WTC11 (cell line): ENCODE data around the gene FAM124B. TPM values are rescaled to one million over a fixed set of nuclear protein-coding genes. Genes with fewer than 3 reads are reported as not detected.

Source experiments
- ATAC-seq: fragments of 200-7000 bp; cut with Tn5 transposase; 2 replicates; pipeline ENCODE4 v1.10.0; 2021; ENCODE audit warnings: mild to moderate bottlenecking, moderate library complexity
- CTCF ChIA-PET: fragments of 300-600 bp; sonication (Branson Sonifier 250); formaldehyde crosslinking; loops from one replicate; lab custom pipeline; 2021; ENCODE audit warnings: antibody characterized with exemption; lab: Charles Lee
- POLR2A ChIA-PET: fragments of 350-600 bp; sonication (Branson Sonifier 250); formaldehyde crosslinking; loops from one replicate; lab custom pipeline; 2021; ENCODE audit warnings: antibody characterized with exemption; lab: Charles Lee
- DNase-seq: peaks from one replicate; pipeline ENCODE4 v3.0.0; 2021; ENCODE audit warnings: low spot score
- H3K27ac Mint-ChIP-seq: 2 replicates; pipeline ENCODE4 v1.8.0; 2021; ENCODE audit warnings: mixed read lengths
- H3K27me3 Mint-ChIP-seq: 2 replicates; pipeline ENCODE4 v1.8.0; 2021; ENCODE audit warnings: low read depth, mild to moderate bottlenecking, moderate library complexity, mixed read lengths
- H3K36me3 Mint-ChIP-seq: 2 replicates; pipeline ENCODE4 v1.8.0; 2021; ENCODE audit warnings: mixed read lengths
- H3K4me1 Mint-ChIP-seq: 2 replicates; pipeline ENCODE4 v1.8.0; 2022; ENCODE audit warnings: mixed read lengths
- H3K4me3 Mint-ChIP-seq: 2 replicates; pipeline ENCODE4 v1.8.0; 2021; ENCODE audit warnings: mild to moderate bottlenecking, moderate library complexity, mixed read lengths
- H3K9me3 Mint-ChIP-seq: 2 replicates; pipeline ENCODE4 v1.8.0; 2021; ENCODE audit warnings: mixed read lengths
- CBFB ChIP-seq: sonication (generic); formaldehyde crosslinking; IDR thresholded peaks from 2 replicates; pipeline ENCODE4 v1.8.1; 2022; ENCODE audit warnings: mild to moderate bottlenecking, low read depth, missing genetic modification reagents
- CDX4 ChIP-seq: fragments of 250-450 bp; sonication (Bioruptor Pico); IDR thresholded peaks from 2 replicates; pipeline ENCODE4 v1.9.0; 2021; ENCODE audit warnings: moderate library complexity, mild to moderate bottlenecking, inconsistent platforms, borderline replicate concordance
- CREB1 ChIP-seq: sonication (generic); formaldehyde crosslinking; IDR thresholded peaks from 2 replicates; pipeline ENCODE4 v1.8.0; 2023; ENCODE audit warnings: mild to moderate bottlenecking, missing genetic modification reagents
- E2F1 ChIP-seq: sonication (generic); formaldehyde crosslinking; IDR thresholded peaks from 2 replicates; pipeline ENCODE4 v1.8.0; 2022; ENCODE audit warnings: mild to moderate bottlenecking, missing genetic modification reagents
- E2F5 ChIP-seq: sonication (generic); formaldehyde crosslinking; IDR thresholded peaks from 2 replicates; pipeline ENCODE4 v1.8.1; 2022; ENCODE audit warnings: mild to moderate bottlenecking, moderate library complexity, missing genetic modification reagents
- ELF4 ChIP-seq: sonication (generic); formaldehyde crosslinking; IDR thresholded peaks from 2 replicates; pipeline ENCODE4 v1.8.1; 2022; ENCODE audit warnings: low read depth, mild to moderate bottlenecking, moderate library complexity, missing genetic modification reagents
- ERG ChIP-seq: fragments of 250-450 bp; sonication (Bioruptor Pico); IDR thresholded peaks from 2 replicates; pipeline ENCODE4 v1.8.0; 2021; ENCODE audit warnings: mild to moderate bottlenecking
- KAT7 ChIP-seq: sonication (generic); formaldehyde crosslinking; IDR thresholded peaks from 2 replicates; pipeline ENCODE4 v1.8.1; 2023; ENCODE audit warnings: missing genetic modification reagents, mild to moderate bottlenecking, borderline replicate concordance
- MXD4 ChIP-seq: fragments of 250-450 bp; sonication (Bioruptor Pico); IDR thresholded peaks from 2 replicates; pipeline ENCODE4 v1.8.0; 2021; ENCODE audit warnings: mild to moderate bottlenecking, moderate library complexity, borderline replicate concordance
- NR2C2 ChIP-seq: sonication (generic); formaldehyde crosslinking; IDR thresholded peaks from 2 replicates; pipeline ENCODE4 v1.8.0; 2022; ENCODE audit warnings: mild to moderate bottlenecking, missing genetic modification reagents
- PREB ChIP-seq: sonication (generic); formaldehyde crosslinking; IDR thresholded peaks from 2 replicates; pipeline ENCODE4 v1.8.1; 2022; ENCODE audit warnings: mild to moderate bottlenecking, missing genetic modification reagents, moderate library complexity, borderline replicate concordance
- SP1 ChIP-seq: sonication (generic); formaldehyde crosslinking; conservative IDR thresholded peaks from 2 replicates; pipeline ENCODE4 v1.8.1; 2022; ENCODE audit warnings: missing genetic modification reagents
- TEAD1 ChIP-seq: sonication (generic); formaldehyde crosslinking; IDR thresholded peaks from 2 replicates; pipeline ENCODE4 v1.8.0; 2022; ENCODE audit warnings: mild to moderate bottlenecking, missing genetic modification reagents
- USF1 ChIP-seq: sonication (generic); formaldehyde crosslinking; IDR thresholded peaks from 2 replicates; pipeline ENCODE4 v1.8.0; 2022; ENCODE audit warnings: mild to moderate bottlenecking, missing genetic modification reagents
- ZBTB43 ChIP-seq: sonication (generic); formaldehyde crosslinking; IDR thresholded peaks from 2 replicates; pipeline ENCODE4 v1.8.1; 2023; ENCODE audit warnings: mild to moderate bottlenecking, missing genetic modification reagents
- ZNF121 ChIP-seq: sonication (generic); formaldehyde crosslinking; IDR thresholded peaks from 2 replicates; pipeline ENCODE4 v1.8.0; 2023; ENCODE audit warnings: missing genetic modification reagents
- ZNF138 ChIP-seq: sonication (generic); formaldehyde crosslinking; conservative IDR thresholded peaks from 2 replicates; pipeline ENCODE4 v1.8.1; 2022; ENCODE audit warnings: mild to moderate bottlenecking, moderate library complexity, missing genetic modification reagents
- ZNF317 ChIP-seq: sonication (generic); formaldehyde crosslinking; IDR thresholded peaks from 2 replicates; pipeline ENCODE4 v1.8.1; 2023; ENCODE audit warnings: low read depth, mild to moderate bottlenecking, moderate library complexity, missing genetic modification reagents, borderline replicate concordance
- ZSCAN18 ChIP-seq: fragments of 250-450 bp; sonication (Bioruptor Pico); IDR thresholded peaks from 2 replicates; pipeline ENCODE4 v2.1.2; 2022; ENCODE audit warnings: mild to moderate bottlenecking, moderate library complexity
- total RNA-seq: library from RNA; stranded (reverse); gene quantifications from 3 replicates; pipeline ENCODE4 v1.2.3, GENCODE V29; 2021

The FAM124B gene
- total RNA-seq, 1 experiment from 2014 or later, result 3.7 TPM

GRCh38 chr2:224421065-224421464, 19.2 kb upstream of the FAM124B start:
- no peaks in the 10 kb centered on the region for H3K27me3 Mint-ChIP-seq
- no peak overlapping the region for H3K4me3 Mint-ChIP-seq
- no peak for DNase-seq
- ATAC-seq, result no peak
- no peak overlapping the region for H3K27ac Mint-ChIP-seq
- peaks cover 24% of the 10 kb centered on the region for H3K9me3 Mint-ChIP-seq
- peaks cover 13% of the 10 kb centered on the region for H3K4me1 Mint-ChIP-seq
- TF ChIP-seq CREB1, result no peak
- TF ChIP-seq CDX4 (CRISPR knock-in tag), result no peak
- TF ChIP-seq PREB (CRISPR knock-in tag), result no peak
- no peak for TF ChIP-seq ZBTB43 (CRISPR knock-in tag)
- TF ChIP-seq TEAD1 (CRISPR knock-in tag), result no peak
- ChIA-PET POLR2A (interaction anchor here (0.8 kb wide), 1 partner anchor 164 kb away, joined by 3 read pairs; the partner anchor contains the start of gene CUL3), CTCF (no interaction called here)
- peaks cover 30% of the 10 kb centered on the region for H3K36me3 Mint-ChIP-seq

- H3K4me3 Mint-ChIP-seq, result no peak overlapping the region
- CTCF ChIA-PET, result no interaction called here
- H3K27me3 Mint-ChIP-seq, result no peaks in the 10 kb centered on the region
- TF ChIP-seq MXD4 (CRISPR knock-in tag) (no peak), ZNF138 (no peak), ELF4 (no peak), SP1 (no peak), ZSCAN18 (CRISPR knock-in tag) (no peak), CBFB (CRISPR knock-in tag) (no peak), E2F5 (no peak), ZNF317 (CRISPR knock-in tag) (no peak), USF1 (CRISPR knock-in tag) (no peak), NR2C2 (no peak), ZNF121 (CRISPR knock-in tag) (no peak), KAT7 (CRISPR knock-in tag) (no peak), ERG (no peak), E2F1 (CRISPR knock-in tag) (no peak)
- no peak for DNase-seq
- ATAC-seq, result no peak
- peaks cover 13% of the 10 kb centered on the region for H3K4me1 Mint-ChIP-seq
- H3K27ac Mint-ChIP-seq, result peak overlapping the region; percentile 49; the same call in 1 of the 2 replicates
- peaks cover 11% of the 10 kb centered on the region for H3K9me3 Mint-ChIP-seq
- POLR2A ChIA-PET, result no interaction called here
- peaks cover 11% of the 10 kb centered on the region for H3K36me3 Mint-ChIP-seq
Measured at GRCh38 chr2:224417947-224418346, 16.0 kb upstream of the FAM124B start.
